ENCODE measurements around the gene APCS.

GRCh38 chr1:159587461-159587951, at the start of gene APCS:
- TF ChIP-seq SNAPC4 (CRISPR knock-in tag; IDR thresholded peaks at IDR 0.05) (no peak), PTBP1 (IDR thresholded peaks at IDR 0.05; ENCODE audit: low read depth, low read length, poor library complexity, severe bottlenecking) (no peak), CTCF (CRISPR knock-in tag; IDR thresholded peaks at IDR 0.05) (no peak), RFXANK (CRISPR knock-in tag; IDR thresholded peaks at IDR 0.05) (no peak), SUZ12 (IDR thresholded peaks at IDR 0.05; ENCODE audit: low read depth, low read length) (no peak), MAX (IDR thresholded peaks at IDR 0.05) (no peak)

Data from HepG2 (cell line).